CD4-positive, alpha-beta T cell treated with Interleukin-4 for 1 hour (primary cell): ENCODE measurements around the gene MBD5.

ENCODE experiments used
- DNase-seq, 2 donors: peaks; one replicate each; pipeline ENCODE4 v3.0.0-alpha.2; 2020 to 2022

MBD5 gene

DNA sequence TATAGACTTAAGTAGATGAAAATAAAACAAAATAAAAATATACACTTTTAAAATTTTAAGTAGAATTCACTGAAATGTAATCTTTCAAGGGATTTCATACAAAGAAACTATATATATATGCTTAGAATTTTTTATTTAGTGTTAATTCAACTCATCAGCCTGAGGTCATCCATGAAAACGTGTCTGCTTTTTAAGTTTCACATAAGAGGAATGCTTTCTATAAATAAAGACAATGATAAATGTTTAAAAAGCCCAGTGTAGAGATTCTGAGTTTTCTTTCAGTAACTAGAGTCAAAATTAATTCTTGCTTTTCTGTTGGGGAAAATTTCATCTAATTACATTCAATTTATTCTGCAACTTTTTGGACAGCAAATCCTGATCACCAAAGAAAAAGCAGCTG lies 213.3 kb downstream of the MBD5 start:
- DNase-seq: no peak

- no peak for DNase-seq
Measured at GRCh38 chr2:148237911-148238310, 217.0 kb downstream of the MBD5 start.

GRCh38 chr2:148238561-148238960 lies 217.7 kb downstream of the MBD5 start:
- no peak for DNase-seq

DNA sequence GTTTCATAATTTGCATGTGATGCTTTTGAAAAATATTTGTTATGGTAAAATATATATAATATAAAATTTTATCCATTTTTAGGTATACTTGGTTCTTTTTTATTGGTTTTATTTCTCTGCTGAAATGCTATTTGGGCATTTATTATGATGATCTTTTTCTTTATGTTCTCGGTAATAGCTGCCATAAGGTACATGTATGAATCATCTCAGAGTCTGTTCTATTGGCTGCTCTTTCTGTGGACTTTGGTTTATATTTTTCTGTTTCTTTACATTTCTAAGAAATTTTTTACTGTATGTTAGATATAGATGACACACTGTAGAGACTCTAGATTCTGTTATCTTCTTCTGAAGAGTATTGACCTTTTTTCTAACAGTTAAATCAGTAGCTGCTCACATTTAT lies 219.9 kb downstream of the MBD5 start:
- no peak for DNase-seq

DNA sequence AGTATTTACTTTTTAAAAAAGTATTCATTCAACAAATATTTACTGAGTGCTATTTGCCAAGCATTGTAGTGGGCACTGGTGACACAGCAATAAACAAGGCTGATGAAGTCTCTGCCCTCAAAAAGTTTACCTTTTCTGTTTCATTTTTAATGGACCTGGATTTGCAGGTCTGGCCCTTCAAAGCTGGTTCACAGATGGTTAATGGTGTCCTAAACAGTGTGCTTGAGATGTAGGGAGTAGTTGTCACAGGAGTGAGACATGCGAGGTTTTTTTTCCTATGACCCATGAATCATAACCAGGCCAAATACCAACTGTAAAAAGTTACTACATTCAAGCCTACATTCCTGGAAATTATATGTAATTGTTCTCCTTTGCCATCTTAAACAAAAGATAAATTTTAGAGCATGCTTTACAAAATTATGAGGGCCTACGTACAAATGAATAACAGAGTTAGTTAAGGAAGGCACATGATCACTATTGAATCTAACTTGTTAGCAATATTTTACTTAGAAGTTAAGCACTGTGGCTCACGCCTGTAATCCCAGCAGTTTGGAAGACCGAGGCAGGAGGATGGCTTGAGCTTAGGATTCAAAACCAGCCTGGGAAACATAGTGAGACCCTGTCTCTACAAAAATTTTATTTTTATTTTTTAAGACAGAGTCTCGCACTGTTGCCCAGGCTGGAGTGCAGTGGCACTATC lies 223.9 kb downstream of the MBD5 start:
- no peak for DNase-seq

GRCh38 chr2:148251993-148252392 lies 231.1 kb downstream of the MBD5 start:
- DNase-seq: no peak

DNA sequence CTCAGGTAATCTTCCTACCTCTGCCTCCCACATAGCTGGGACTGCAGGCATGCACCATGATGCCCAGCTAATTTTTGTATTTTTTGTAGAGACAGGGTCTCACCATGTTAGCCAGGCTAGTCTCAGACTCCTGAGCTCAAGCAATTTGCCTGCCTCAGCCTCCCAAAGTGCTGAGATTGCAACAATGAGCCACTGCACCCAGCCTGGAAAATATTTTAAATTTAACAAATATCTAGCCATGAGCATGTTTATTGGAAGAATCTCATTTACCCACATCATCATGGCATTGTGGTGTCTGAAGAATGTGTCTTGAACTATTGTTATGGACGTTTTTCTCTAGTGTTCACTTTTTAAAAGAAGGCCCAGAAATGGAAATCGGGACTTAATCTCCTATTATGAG lies 231.8 kb downstream of the MBD5 start:
- no peak for DNase-seq

DNA sequence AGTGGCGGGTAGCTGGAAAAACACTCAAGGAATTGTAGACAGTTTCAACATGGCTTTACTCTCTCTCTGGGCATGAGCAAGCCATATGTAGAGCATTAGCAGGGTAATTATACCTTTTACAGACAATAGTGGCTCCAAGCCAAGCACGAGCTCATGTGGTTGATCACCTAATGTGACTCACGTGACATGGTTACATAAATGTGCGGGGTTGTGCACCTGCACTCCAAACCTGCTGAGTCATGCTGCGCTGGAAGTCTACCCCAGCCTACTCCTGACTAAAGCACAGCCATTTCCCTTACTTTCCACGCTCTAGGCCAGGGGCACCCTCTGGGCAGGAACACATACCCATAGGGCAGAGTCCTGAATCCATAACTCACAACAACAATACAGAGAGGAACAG lies 232.8 kb downstream of the MBD5 start:
- DNase-seq: peak in 1 of 2 donors; percentile 12

DNA sequence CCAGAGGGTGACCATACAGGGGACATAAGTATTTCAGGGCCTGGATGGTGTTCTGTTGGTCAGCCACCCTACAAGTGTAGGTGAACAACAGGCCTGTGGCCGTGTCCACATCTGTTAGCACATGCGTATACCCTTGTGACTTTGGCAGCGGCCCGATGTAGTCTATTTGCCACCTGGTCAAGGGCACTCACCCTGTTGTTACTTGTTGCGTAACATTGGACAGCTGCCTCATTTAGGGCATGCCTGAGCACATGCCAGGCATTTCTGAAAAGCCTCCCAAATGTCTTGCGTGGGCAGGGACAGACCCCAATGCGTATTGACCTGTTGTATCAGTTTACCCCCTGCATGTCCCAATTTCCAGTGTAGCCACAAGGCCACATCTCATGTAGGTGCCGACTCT lies 235.0 kb downstream of the MBD5 start:
- DNase-seq: no peak

DNA sequence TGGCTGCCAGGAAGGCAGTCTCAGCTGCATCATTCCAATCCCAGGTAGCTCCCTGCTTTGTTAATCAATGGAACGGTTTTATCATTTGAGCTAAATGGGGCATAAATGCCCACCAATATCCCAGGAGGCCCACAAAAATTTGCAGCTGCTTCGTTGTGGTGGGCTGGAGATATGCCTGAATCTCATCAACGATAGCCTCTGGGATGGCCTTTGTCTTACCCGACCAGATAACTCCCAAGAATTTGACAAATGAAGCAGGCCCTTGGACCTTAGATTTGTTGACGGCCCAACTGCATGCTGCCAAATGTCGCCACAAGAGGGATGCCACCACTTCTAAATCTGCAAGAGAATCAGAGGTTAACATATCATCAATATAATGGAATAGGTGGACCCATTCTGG lies 236.4 kb downstream of the MBD5 start:
- DNase-seq: no peak

GRCh38 chr2:148258124-148258523 lies 237.2 kb downstream of the MBD5 start:
- DNase-seq: no peak

DNA sequence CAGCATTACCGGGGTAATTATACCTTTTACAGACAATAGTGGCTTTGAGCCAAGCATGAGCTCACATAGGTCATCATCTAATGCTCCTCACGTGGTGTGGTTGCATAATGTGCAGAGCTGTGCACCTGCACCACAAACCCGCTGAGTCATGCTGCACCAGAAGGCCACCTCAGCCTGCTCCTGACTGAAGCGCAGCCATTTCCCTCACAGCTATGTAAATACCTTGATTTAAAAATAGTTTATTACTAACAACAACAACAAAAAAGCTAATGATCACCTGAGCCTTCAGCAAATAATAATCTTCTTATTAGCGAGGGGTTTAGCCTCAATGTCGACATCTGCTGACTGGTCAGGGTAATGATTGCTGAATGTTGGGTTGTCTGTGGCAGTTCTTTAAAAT lies 238.8 kb downstream of the MBD5 start:
- DNase-seq: no peak

DNA sequence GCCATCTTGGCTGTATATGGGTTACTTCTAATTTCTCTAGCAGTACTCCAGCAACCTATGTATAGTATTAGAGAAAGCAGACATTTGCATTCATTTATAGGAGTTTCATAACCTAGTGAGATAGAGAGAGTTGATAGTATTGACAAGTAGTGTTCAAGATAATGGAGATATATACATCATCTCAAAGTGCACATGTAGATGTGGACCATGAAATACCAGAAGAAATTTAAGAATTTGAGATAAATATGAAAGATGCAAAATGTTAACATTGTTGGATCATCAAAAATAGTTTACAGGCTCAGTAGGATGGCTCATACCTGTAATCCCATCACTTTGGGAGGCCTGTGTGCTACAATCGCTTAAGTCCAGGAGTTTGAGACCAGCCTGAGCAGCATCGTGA lies 243.0 kb downstream of the MBD5 start:
- no peak for DNase-seq

DNA sequence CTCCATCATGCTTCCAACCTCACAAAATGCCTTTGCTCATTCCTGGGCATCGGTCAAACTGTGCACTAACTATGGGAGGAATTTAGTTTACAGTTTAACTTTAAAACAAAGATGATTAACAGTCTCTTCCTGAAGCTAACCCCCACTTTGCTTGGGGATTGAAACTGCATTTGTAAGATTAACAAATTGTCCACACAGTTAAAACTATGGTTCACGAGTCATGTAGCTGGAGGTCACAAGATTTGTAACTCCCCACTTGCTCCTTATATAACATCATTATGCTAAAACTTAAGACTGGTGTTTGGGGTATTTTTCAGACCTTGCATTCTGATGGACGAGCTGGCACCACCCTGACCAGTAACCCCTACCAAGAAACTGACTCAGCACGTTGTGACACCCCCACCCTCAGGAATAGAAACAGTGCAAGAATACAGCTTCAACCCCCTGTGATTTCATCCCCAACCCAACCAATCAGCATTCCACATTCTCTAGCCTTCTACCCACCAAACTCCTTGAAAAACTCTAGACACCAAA lies 252.3 kb downstream of the MBD5 start:
- DNase-seq: no peak

- DNase-seq: no peak
Measured at GRCh38 chr2:148279216-148279615, 258.3 kb downstream of the MBD5 start.

GRCh38 chr2:148282201-148282600 lies 261.3 kb downstream of the MBD5 start:
- no peak for DNase-seq

DNA sequence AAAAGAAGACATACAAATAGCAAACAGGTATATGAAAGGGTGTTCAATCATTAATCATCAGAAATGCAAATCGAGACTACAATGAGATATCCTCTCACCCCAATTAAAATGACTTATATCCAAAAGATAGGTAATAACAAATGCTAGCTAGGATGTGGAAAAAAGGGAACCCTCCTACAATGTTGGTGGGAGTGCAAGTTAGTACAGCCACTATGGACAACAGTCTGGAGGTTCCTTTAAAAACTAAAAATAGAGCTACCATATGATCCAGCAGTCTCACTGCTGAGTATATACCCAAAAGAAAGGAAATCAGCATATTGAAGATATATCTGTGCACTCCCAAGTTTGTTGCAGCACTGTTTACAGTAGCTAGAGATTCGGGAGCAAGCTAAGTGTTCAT lies 271.5 kb downstream of the MBD5 start:
- DNase-seq: no peak

GRCh38 chr2:148298196-148298595 lies 277.3 kb downstream of the MBD5 start:
- no peak for DNase-seq

DNA sequence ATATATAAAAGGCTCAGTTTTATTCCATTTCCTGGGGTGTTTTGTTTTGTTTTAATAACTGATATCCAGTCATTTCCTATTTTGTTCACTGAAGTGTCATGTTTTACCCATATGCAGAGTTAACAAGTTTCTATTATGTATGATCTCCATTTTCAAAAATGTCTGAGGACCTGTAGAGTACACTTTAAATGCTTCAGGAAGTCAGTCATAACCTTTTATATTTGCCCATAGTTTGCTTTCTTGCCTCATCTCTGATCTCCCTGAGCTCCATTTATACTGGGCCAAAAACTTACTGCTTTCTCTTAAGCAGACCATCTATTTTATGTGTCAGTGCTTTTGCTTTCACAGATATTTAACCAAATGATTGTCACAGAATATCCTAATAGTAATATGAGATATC lies 278.7 kb downstream of the MBD5 start:
- no peak for DNase-seq

DNA sequence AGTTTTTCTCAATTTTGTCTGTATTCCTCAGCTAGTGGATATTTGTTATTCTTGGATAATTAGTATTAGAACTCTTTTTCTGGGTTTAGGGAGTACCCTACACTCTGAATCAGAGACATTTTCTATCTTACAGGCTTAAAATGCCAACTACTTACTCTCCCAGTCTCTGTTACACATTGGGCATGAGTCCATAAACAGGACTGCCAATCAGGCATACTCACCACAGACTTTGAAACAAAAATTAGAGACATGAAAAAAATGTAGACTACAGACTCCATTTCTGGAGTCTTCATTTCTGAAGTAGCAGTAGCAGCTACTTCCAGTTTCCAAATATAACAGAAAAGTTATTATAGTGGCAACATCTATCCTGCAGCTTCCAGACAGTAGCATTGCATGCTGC lies 279.7 kb downstream of the MBD5 start:
- no peak for DNase-seq

DNA sequence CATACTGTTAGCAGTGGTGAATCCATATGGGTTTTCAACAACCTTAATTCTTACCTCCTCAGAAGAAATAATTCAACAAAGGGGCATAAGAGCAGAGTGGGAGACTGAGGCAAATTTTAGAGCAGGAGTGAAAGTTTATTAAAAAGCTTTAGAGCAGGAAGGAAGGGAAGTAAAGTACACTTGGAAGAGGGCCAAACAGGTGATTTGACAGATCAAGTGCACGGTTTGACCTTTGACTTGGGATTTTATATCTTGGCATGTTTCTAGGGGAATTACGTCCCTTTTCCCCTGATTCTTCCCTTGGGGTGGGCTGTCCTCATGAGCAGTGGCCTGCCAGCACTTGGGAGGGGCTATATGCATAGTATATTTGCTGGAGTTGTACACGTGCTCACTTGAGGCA lies 280.5 kb downstream of the MBD5 start:
- DNase-seq: no peak

GRCh38 chr2:148302526-148302925 lies 281.6 kb downstream of the MBD5 start:
- DNase-seq: no peak

DNA sequence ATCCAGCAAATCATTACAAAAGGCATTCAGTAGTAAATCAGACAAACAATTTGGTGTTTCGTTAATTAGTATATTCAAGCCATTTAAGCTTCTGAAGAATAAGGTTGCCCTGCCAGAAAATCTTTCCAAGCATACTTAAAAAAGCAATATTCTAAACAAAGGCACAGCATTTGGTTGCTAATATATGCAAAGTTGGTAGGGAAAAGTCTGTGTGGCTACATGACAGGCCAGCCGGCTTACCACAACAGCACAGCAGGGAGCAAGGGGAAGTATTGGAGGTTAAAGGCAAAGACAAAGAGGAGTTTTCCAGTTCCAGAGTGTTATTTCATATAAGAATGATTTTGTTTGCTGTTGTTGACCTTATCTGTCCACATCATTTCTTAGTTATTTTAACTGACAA lies 282.3 kb downstream of the MBD5 start:
- DNase-seq: no peak

DNA sequence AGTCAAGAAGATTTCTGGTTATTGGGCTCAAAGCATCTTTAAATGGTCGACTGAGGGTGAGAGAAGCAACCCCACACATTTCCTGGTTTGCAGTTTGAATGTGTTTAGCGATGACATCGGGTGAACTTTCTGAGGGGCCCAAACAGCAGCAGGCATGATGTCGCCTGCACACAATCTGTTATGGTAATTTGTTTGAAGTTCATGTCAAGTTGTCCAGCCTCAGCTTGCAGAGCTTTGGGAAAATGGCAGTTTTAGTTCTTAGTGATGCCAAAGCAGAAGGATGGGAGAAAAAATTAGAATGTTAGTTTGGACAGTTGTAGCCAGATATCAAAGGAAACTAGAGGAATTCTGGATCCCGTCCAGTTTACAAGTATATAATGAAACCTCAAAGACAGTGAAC lies 284.6 kb downstream of the MBD5 start:
- no peak for DNase-seq

DNA sequence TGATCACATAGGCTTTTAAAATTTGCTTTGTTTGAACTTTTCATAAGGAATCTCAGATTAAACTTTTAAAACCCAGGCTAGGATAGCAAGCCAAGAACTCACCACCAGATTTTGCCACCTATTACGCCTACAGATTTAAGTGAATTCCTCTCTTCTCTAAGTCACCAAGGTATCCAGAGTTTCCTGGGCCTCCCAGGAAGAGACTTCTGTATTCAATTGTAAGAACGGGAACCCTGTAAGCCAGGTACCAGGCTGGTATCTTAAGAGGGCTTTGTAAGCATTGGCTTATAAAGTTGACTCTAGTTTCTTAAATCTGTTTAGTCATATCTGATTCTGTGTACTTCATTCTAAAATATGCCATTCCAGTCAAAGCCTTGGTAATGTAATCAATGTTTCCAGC lies 285.1 kb downstream of the MBD5 start:
- no peak for DNase-seq
